ENCODE data around the gene TRIM52.
"Not testable (repeated sequence)": the region's sequence is repeated elsewhere in the genome, so short reads cannot be mapped to it uniquely, and the experiment has no call there.

DNA sequence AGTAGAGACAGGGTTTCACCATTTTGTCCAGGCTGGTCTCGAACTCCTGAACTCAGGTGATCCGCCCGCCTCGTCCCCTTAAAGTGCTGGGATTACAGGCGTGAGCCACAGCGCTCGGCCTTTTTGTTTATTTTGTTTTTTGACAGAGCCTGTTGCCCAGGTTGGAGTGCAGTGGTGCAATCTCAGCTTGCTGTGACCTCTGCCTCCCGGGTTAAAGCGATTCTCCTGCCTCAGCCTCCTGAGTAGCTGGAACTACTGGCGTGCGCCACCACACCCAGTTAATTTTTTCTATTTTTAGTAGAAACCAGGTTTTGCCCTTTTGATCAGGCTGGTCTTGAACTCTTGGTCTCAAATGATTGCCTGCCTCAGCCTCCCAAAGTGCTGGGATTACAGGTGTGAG lies 50.8 kb downstream of the TRIM52 start:
- not testable (repeated sequence) for TF ChIP-seq MYC (IDR thresholded peaks at IDR 0.05; ENCODE audit: borderline replicate concordance, low read length); POLR2A (IDR thresholded peaks at IDR 0.05; ENCODE audit: low read length); PHF8 (IDR thresholded peaks at IDR 0.05; ENCODE audit: borderline replicate concordance, low read depth); SMC3 (IDR thresholded peaks at IDR 0.05); KDM1A (IDR thresholded peaks at IDR 0.05; ENCODE audit: low read depth); CHD2 (IDR thresholded peaks at IDR 0.05; ENCODE audit: low read length, partially characterized antibody); EP300 (IDR thresholded peaks at IDR 0.05); CEBPB (IDR thresholded peaks at IDR 0.05); SREBF2 (IDR thresholded peaks at IDR 0.05); FOSB (CRISPR knock-in tag; IDR thresholded peaks at IDR 0.05)
- TF ChIP-seq, protein P1, sequence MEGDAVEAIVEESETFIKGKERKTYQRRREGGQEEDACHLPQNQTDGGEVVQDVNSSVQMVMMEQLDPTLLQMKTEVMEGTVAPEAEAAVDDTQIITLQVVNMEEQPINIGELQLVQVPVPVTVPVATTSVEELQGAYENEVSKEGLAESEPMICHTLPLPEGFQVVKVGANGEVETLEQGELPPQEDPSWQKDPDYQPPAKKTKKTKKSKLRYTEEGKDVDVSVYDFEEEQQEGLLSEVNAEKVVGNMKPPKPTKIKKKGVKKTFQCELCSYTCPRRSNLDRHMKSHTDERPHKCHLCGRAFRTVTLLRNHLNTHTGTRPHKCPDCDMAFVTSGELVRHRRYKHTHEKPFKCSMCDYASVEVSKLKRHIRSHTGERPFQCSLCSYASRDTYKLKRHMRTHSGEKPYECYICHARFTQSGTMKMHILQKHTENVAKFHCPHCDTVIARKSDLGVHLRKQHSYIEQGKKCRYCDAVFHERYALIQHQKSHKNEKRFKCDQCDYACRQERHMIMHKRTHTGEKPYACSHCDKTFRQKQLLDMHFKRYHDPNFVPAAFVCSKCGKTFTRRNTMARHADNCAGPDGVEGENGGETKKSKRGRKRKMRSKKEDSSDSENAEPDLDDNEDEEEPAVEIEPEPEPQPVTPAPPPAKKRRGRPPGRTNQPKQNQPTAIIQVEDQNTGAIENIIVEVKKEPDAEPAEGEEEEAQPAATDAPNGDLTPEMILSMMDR (IDR thresholded peaks at IDR 0.05): not testable (repeated sequence)
- TF ChIP-seq, protein P2, sequence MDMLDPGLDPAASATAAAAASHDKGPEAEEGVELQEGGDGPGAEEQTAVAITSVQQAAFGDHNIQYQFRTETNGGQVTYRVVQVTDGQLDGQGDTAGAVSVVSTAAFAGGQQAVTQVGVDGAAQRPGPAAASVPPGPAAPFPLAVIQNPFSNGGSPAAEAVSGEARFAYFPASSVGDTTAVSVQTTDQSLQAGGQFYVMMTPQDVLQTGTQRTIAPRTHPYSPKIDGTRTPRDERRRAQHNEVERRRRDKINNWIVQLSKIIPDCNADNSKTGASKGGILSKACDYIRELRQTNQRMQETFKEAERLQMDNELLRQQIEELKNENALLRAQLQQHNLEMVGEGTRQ (IDR thresholded peaks at IDR 0.05): not testable (repeated sequence)
